ENCODE data around the gene SP140. TPM values are rescaled to one million over a fixed set of nuclear protein-coding genes. Genes with fewer than 3 reads are reported as not detected.

SP140 gene
- total and polyA plus RNA-seq, 10 of the 15 experiments (the other 5 are each of a cell fraction or from before 2014, with no cell fraction given) = 61.7 to 164 (median 90.7) TPM

DNA sequence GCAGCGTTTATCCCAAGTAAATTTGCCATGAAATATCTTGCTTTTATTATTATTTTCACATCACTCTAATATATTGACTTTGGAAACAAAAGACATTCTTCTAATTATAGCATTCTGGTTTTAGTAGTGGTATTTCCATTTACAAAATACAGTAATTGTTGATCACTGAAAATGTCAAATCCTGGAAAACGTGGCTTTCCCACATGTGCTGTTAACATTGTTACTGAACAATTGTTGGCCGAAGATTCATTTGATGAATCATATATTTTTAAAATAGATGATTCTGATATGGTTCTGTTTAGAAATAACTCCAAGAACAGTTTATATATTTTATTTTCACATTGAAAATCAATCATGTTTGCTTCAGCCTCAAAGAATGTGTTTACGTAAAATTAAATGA, 32.9 kb downstream of the SP140 start:
- Histone ChIP-seq H3K27me3 (replicated peaks in 1 of 2; ENCODE audit: control insufficient read depth in 2 of 2, insufficient read depth in 2 of 2, low read length in 1 of 2) (no peaks in the 10 kb centered on the region), H3K4me2 (ENCODE audit: control insufficient read depth, insufficient read depth) (no peak overlapping the region), H3K79me2 (ENCODE audit: control insufficient read depth, insufficient read depth, low read length) (no peaks in the 10 kb centered on the region; the same call in 1 of the 2 replicates), H3K4me1 (ENCODE audit: control insufficient read depth, insufficient read depth, low read length) (peaks cover 15% of the 10 kb centered on the region), H3K9me3 (replicated peaks; ENCODE audit: control insufficient read depth, insufficient read depth, low read length) (peaks cover 2% of the 10 kb centered on the region; the same call in 1 of the 3 replicates), H3K9ac (ENCODE audit: control insufficient read depth, insufficient read depth, low read length) (no peak overlapping the region), H3K27ac (ENCODE audit: control insufficient read depth, insufficient read depth) (no peak overlapping the region), H3K36me3 (ENCODE audit: control insufficient read depth in 2 of 2, insufficient read depth in 2 of 2, low read length in 1 of 2) (peaks cover 0 to 6% of the 10 kb centered on the region in 2 experiments; a peak in 1 of 4 replicates), H3K4me3 (no peak overlapping the region), H4K20me1 (ENCODE audit: control insufficient read depth, insufficient read depth) (no peaks in the 10 kb centered on the region), H2AFZ (ENCODE audit: control insufficient read depth, low read depth, low read length) (no peak overlapping the region)
- 54% methylated on average over 4 of the region's 4 CpGs for WGBS (ENCODE audit: insufficient coverage, insufficient replicate concordance, low lambda C conversion rate, missing lambda C conversion rate)
- in situ Hi-C loops (cut with MboI) (no loop called here), intact Hi-C loops (cut with micrococcal nuclease; ENCODE audit: unreplicated experiment) (no loop called here)
- SMC1A ChIA-PET (ENCODE audit: uncharacterized antibody, unreplicated experiment) = interaction anchor here (1.1 to 2.1 kb wide), 5 partner anchors 8 to 60 kb away, joined by 4 to 7 read pairs (median 6); no protein-coding TSS in a partner anchor
- BruUV-seq (replicated peaks) = no TSS peak
- ATAC-seq (no peak), FAIRE-seq (no peak), DNase-seq (ENCODE audit: low read depth, low spot score) (no peak)
- POLR2A ChIA-PET = interaction anchor here (0.6 to 1.4 kb wide), 4 partner anchors 8 to 258 kb away, joined by 3 to 7 read pairs (median 4); no protein-coding TSS in a partner anchor
- TF ChIP-seq TAF1 (IDR thresholded peaks at IDR 0.05; ENCODE audit: borderline replicate concordance, low read depth, low read length) (no peak), SIX5 (IDR thresholded peaks at IDR 0.05; ENCODE audit: low read depth, low read length, severe bottlenecking) (no peak), POU2F2 (IDR thresholded peaks at IDR 0.05; ENCODE audit: borderline replicate concordance, low read depth, low read length) (no peak), JUNB (IDR thresholded peaks at IDR 0.05) (no peak), ZZZ3 (IDR thresholded peaks at IDR 0.05; ENCODE audit: control insufficient read depth, insufficient read length, low read depth) (no peak), NFIC (IDR thresholded peaks at IDR 0.05; ENCODE audit: low read depth, low read length) (no peak), PAX5 (IDR thresholded peaks at IDR 0.05; ENCODE audit: borderline replicate concordance, low read depth, low read length) (no peak)
- RAD21 ChIA-PET (ENCODE audit: unreplicated experiment) = interaction anchor here (1.3 to 1.4 kb wide), 4 partner anchors 8 to 56 kb away, joined by 3 to 7 read pairs (median 4); partner anchors contain the start of gene SP140
- CTCF ChIA-PET = interaction anchor here (1.0 kb wide), 1 partner anchor 28 kb away, joined by 3 read pairs; no protein-coding TSS in a partner anchor

DNA sequence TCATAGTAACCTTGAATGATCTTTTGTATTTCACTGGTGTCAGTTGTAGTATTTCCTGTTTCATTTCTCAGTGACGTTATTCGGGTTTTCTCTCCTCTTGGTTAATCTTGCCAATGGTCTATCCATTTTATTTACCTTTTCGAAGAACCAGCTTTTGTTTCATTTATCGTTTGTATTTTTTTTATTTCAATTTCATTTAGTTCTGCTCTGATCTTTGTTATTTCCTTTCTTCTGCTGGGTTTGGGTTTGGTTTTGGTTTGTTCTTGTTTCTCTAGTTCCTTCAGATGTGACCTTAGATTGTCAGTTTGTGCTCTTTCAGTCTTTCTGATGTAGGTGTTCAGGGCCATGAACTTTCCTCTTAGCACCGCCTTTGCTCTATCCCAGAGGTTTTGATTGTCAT, 36.7 kb downstream of the SP140 start:
- Histone ChIP-seq H2AFZ (ENCODE audit: control insufficient read depth, low read depth, low read length) (no peak overlapping the region), H3K4me2 (ENCODE audit: control insufficient read depth, insufficient read depth) (no peak overlapping the region), H3K4me1 (ENCODE audit: control insufficient read depth, insufficient read depth, low read length) (peaks cover 21% of the 10 kb centered on the region), H3K27me3 (replicated peaks in 1 of 2; ENCODE audit: control insufficient read depth in 2 of 2, insufficient read depth in 2 of 2, low read length in 1 of 2) (no peaks in the 10 kb centered on the region), H3K79me2 (ENCODE audit: control insufficient read depth, insufficient read depth, low read length) (no peaks in the 10 kb centered on the region; the same call in 1 of the 2 replicates), H3K9ac (ENCODE audit: control insufficient read depth, insufficient read depth, low read length) (no peak overlapping the region), H3K36me3 (ENCODE audit: control insufficient read depth in 2 of 2, insufficient read depth in 2 of 2, low read length in 1 of 2) (peaks cover 0 to 4% of the 10 kb centered on the region in 2 experiments; a peak in 3 of 4 replicates), H3K4me3 (no peak overlapping the region), H3K27ac (ENCODE audit: control insufficient read depth, insufficient read depth) (no peak overlapping the region), H4K20me1 (ENCODE audit: control insufficient read depth, insufficient read depth) (no peaks in the 10 kb centered on the region), H3K9me3 (replicated peaks; ENCODE audit: control insufficient read depth, insufficient read depth, low read length) (peaks cover 2% of the 10 kb centered on the region; the same call in 1 of the 3 replicates)
- BruUV-seq (replicated peaks) = no TSS peak
- DNase-seq (ENCODE audit: low read depth, low spot score) (no peak), ATAC-seq (no peak), FAIRE-seq (no peak)
- in situ Hi-C loops (cut with MboI) = no loop called here
- ChIA-PET RAD21 (ENCODE audit: unreplicated experiment) (no interaction called here), POLR2A (no interaction called here), CTCF (no interaction called here), SMC1A (ENCODE audit: uncharacterized antibody, unreplicated experiment) (interaction anchor here (1.0 kb wide), 1 partner anchor 51 kb away, joined by 3 read pairs; no protein-coding TSS in a partner anchor)
- intact Hi-C loops (cut with micrococcal nuclease; ENCODE audit: unreplicated experiment) = no loop called here
- WGBS (ENCODE audit: insufficient coverage, insufficient replicate concordance, low lambda C conversion rate, missing lambda C conversion rate) = 23% methylated on average over 5 of the region's 5 CpGs
- TF ChIP-seq NBN (IDR thresholded peaks at IDR 0.05) (0 out of 2 replicates have a peak, but pooled peaks have one; percentile 39), RUNX3 (IDR thresholded peaks at IDR 0.05; ENCODE audit: low read length) (peak; percentile 18; the same call in 1 of the 2 replicates), ATF7 (IDR thresholded peaks at IDR 0.05; ENCODE audit: low read depth) (peak; percentile 54), IKZF1 (conservative IDR thresholded peaks at IDR 0.05) (no peak), MTA2 (IDR thresholded peaks at IDR 0.05; ENCODE audit: low read depth) (peak; percentile 42; the same call in 1 of the 2 replicates)
- TF ChIP-seq, protein P1, sequence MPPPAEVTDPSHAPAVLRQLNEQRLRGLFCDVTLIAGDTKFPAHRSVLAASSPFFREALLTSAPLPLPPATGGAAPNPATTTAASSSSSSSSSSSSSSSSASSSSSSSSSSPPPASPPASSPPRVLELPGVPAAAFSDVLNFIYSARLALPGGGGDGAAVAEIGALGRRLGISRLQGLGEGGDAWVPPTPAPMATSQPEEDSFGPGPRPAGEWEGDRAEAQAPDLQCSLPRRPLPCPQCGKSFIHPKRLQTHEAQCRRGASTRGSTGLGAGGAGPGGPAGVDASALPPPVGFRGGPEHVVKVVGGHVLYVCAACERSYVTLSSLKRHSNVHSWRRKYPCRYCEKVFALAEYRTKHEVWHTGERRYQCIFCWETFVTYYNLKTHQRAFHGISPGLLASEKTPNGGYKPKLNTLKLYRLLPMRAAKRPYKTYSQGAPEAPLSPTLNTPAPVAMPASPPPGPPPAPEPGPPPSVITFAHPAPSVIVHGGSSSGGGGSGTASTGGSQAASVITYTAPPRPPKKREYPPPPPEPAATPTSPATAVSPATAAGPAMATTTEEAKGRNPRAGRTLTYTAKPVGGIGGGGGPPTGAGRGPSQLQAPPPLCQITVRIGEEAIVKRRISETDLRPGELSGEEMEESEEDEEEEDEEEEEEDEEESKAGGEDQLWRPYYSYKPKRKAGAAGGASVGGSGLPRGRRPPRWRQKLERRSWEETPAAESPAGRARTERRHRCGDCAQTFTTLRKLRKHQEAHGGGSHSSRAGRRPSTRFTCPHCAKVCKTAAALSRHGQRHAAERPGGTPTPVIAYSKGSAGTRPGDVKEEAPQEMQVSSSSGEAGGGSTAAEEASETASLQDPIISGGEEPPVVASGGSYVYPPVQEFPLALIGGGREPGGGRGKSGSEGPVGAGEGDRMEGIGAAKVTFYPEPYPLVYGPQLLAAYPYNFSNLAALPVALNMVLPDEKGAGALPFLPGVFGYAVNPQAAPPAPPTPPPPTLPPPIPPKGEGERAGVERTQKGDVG (CRISPR knock-in tag; IDR thresholded peaks at IDR 0.05) = no peak

All from GM12878 (cell line).